Skin of body (tissue), 2 donors: ENCODE measurements around the gene OR7C2. TPM values are rescaled to one million over a fixed set of nuclear protein-coding genes. Genes with fewer than 3 reads are reported as not detected.

Experiments
- DNase-seq: peaks from one replicate; lab custom pipeline; 2025; lab: John Stamatoyannopoulos, UW
- total RNA-seq: library from RNA; depleted of rRNA; stranded (reverse); fragments of >200 nt; gene quantifications from one replicate; pipeline ENCODE4 v1.2.3, GENCODE V29; 2014

The OR7C2 gene
- total RNA-seq, 1 donor from 2014 or later: not detected

GRCh38 chr19:14979476-14980255, 38.4 kb downstream of the OR7C2 start, which contains the start of gene SLC1A6:
Gene SLC1A6, minus strand, starts transcription at chr19:14979864. Its CDS starts 6,954 bp downstream, at chr19:14972910.
- DNase-seq: no peak

GRCh38 chr19:14985133-14985532, 43.8 kb downstream of the OR7C2 start:
- DNase-seq: no peak

Other genes starting within 250 kb of the OR7C2 start
- gene ADGRE2, start 162.9 kb upstream of the OR7C2 start, total RNA-seq: 1.8 TPM
- gene OR7A5, start 106.3 kb upstream of the OR7C2 start, total RNA-seq: not detected
- 0.20 TPM for gene OR7C1, start 106.3 kb upstream of the OR7C2 start, total RNA-seq
- not detected for gene OR7A10, start 92.6 kb upstream of the OR7C2 start, total RNA-seq
- not detected for gene OR7A17, start 55.4 kb upstream of the OR7C2 start, total RNA-seq
- gene SLC1A6, start 38.4 kb downstream of the OR7C2 start, total RNA-seq: 11.4 TPM
- gene CASP14, start 108.0 kb downstream of the OR7C2 start, total RNA-seq: 29.3 TPM
- gene OR1I1, start 140.7 kb downstream of the OR7C2 start, total RNA-seq: not detected
- gene SYDE1, start 165.9 kb downstream of the OR7C2 start, total RNA-seq: 6.9 TPM